ENCODE measurements around the gene GRK3.
"Not testable (repeated sequence)": the region's sequence is repeated elsewhere in the genome, so short reads cannot be mapped to it uniquely, and the experiment has no call there.

The GRK3 gene

GRCh38 chr22:25569361-25569760 lies 4.9 kb downstream of the GRK3 start:
- no peak for DNase-seq (ENCODE audit: extremely low spot score)
- ChIA-PET POLR2A (no interaction called here), CTCF (interaction anchor here (0.6 kb wide), 1 partner anchor 108 kb away, joined by 3 read pairs; no protein-coding TSS in a partner anchor)
- no peak for TF ChIP-seq L3MBTL2 (conservative IDR thresholded peaks at IDR 0.05)

GRCh38 chr22:25569983-25570382 lies 5.5 kb downstream of the GRK3 start:
- CTCF ChIA-PET: interaction anchor here (0.7 kb wide), 1 partner anchor 1011 kb away, joined by 4 read pairs; no protein-coding TSS in a partner anchor
- DNase-seq (ENCODE audit: extremely low spot score): no peak
- TF ChIP-seq FOXK2 (IDR thresholded peaks at IDR 0.05) (no peak), ZNF384 (IDR thresholded peaks at IDR 0.05) (no peak)
- POLR2A ChIA-PET: no interaction called here

DNA sequence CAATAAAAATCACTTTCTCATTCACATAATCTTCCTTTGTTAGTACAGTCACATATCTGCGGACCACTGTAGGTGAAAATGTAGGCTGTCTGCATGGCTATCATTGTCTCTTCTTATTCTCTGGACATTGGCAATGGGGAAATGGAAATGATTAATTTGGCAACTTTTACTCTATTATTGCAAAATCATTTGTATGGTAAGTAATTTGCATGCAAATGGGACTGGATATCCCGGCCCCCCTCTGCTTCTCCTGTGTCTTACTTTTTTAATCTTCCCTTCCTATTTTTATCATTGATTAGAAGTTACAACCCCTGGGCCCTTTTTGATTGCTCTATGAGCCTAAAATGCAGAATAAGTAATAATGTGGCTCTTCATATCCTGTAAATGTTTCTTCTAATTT lies 6.0 kb downstream of the GRK3 start:
- ChIA-PET CTCF (interaction anchor here (0.7 to 0.8 kb wide), 2 partner anchors 142 to 1010 kb away, joined by 3 to 4 read pairs; no protein-coding TSS in a partner anchor), POLR2A (no interaction called here)
- TF ChIP-seq FOXK2 (IDR thresholded peaks at IDR 0.05) (no peak), BHLHE40 (IDR thresholded peaks at IDR 0.05; ENCODE audit: borderline replicate concordance) (no peak)
- no peak for DNase-seq (ENCODE audit: extremely low spot score)

GRCh38 chr22:25571969-25572707 lies 7.7 kb downstream of the GRK3 start:
- DNase-seq (ENCODE audit: extremely low spot score); CTCF ChIA-PET; POLR2A ChIA-PET: not testable (repeated sequence)

- TF ChIP-seq TARDBP (IDR thresholded peaks at IDR 0.05): no peak
- TF ChIP-seq L3MBTL2 (conservative IDR thresholded peaks at IDR 0.05): no peak
- TF ChIP-seq, protein P1, sequence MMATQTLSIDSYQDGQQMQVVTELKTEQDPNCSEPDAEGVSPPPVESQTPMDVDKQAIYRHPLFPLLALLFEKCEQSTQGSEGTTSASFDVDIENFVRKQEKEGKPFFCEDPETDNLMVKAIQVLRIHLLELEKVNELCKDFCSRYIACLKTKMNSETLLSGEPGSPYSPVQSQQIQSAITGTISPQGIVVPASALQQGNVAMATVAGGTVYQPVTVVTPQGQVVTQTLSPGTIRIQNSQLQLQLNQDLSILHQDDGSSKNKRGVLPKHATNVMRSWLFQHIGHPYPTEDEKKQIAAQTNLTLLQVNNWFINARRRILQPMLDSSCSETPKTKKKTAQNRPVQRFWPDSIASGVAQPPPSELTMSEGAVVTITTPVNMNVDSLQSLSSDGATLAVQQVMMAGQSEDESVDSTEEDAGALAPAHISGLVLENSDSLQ (IDR thresholded peaks at IDR 0.05): no peak
- no peak for TF ChIP-seq ZNF384 (IDR thresholded peaks at IDR 0.05)
- TF ChIP-seq BHLHE40 (IDR thresholded peaks at IDR 0.05; ENCODE audit: borderline replicate concordance): no peak
- TF ChIP-seq CTBP1 (IDR thresholded peaks at IDR 0.05; ENCODE audit: borderline replicate concordance): no peak
- no peak for TF ChIP-seq HDGF (IDR thresholded peaks at IDR 0.05; ENCODE audit: borderline replicate concordance)
- TF ChIP-seq SUZ12 (IDR thresholded peaks at IDR 0.05): no peak
- TF ChIP-seq SP1 (IDR thresholded peaks at IDR 0.05): no peak
- no peak for TF ChIP-seq LEF1 (IDR thresholded peaks at IDR 0.05; ENCODE audit: borderline replicate concordance)
- no peak for TF ChIP-seq FOXA1 (IDR thresholded peaks at IDR 0.05)
- CTCF ChIA-PET: no interaction called here
- DNase-seq (ENCODE audit: extremely low spot score): no peak
- POLR2A ChIA-PET: no interaction called here
Observed at GRCh38 chr22:25572708-25573171, 8.3 kb downstream of the GRK3 start.

GRCh38 chr22:25573841-25574240 lies 9.4 kb downstream of the GRK3 start:
- POLR2A ChIA-PET: no interaction called here
- CTCF ChIA-PET: no interaction called here

GRCh38 chr22:25574736-25575135 lies 10.3 kb downstream of the GRK3 start:
- CTCF ChIA-PET: interaction anchor here (0.8 kb wide), 1 partner anchor 31 kb away, joined by 3 read pairs; no protein-coding TSS in a partner anchor
- POLR2A ChIA-PET: no interaction called here
- no peak for DNase-seq (ENCODE audit: extremely low spot score)
- TF ChIP-seq, protein P1 (IDR thresholded peaks at IDR 0.05): no peak
- TF ChIP-seq HDGF (IDR thresholded peaks at IDR 0.05; ENCODE audit: borderline replicate concordance): no peak
- TF ChIP-seq BHLHE40 (IDR thresholded peaks at IDR 0.05; ENCODE audit: borderline replicate concordance): no peak
- TF ChIP-seq L3MBTL2 (conservative IDR thresholded peaks at IDR 0.05): no peak
- no peak for TF ChIP-seq CTBP1 (IDR thresholded peaks at IDR 0.05; ENCODE audit: borderline replicate concordance)
- no peak for TF ChIP-seq SP1 (IDR thresholded peaks at IDR 0.05)
- no peak for TF ChIP-seq ZNF384 (IDR thresholded peaks at IDR 0.05)
- TF ChIP-seq TARDBP (IDR thresholded peaks at IDR 0.05): no peak
- TF ChIP-seq LEF1 (IDR thresholded peaks at IDR 0.05; ENCODE audit: borderline replicate concordance): no peak
- TF ChIP-seq ARNT (IDR thresholded peaks at IDR 0.05): no peak
- no peak for TF ChIP-seq FOXM1 (IDR thresholded peaks at IDR 0.05; ENCODE audit: borderline replicate concordance)
- no peak for TF ChIP-seq SUZ12 (IDR thresholded peaks at IDR 0.05)
- TF ChIP-seq FOXK2 (IDR thresholded peaks at IDR 0.05): no peak
- TF ChIP-seq NFRKB (IDR thresholded peaks at IDR 0.05): no peak
- no peak for TF ChIP-seq FOXA1 (IDR thresholded peaks at IDR 0.05)
- TF ChIP-seq ELF4 (IDR thresholded peaks at IDR 0.05): no peak

More at GRCh38 chr22:25573841-25574240, 9.4 kb downstream of the GRK3 start:
- no peak for TF ChIP-seq SUZ12 (IDR thresholded peaks at IDR 0.05)
- TF ChIP-seq, protein P1 (IDR thresholded peaks at IDR 0.05): no peak
- no peak for DNase-seq (ENCODE audit: extremely low spot score)

DNA sequence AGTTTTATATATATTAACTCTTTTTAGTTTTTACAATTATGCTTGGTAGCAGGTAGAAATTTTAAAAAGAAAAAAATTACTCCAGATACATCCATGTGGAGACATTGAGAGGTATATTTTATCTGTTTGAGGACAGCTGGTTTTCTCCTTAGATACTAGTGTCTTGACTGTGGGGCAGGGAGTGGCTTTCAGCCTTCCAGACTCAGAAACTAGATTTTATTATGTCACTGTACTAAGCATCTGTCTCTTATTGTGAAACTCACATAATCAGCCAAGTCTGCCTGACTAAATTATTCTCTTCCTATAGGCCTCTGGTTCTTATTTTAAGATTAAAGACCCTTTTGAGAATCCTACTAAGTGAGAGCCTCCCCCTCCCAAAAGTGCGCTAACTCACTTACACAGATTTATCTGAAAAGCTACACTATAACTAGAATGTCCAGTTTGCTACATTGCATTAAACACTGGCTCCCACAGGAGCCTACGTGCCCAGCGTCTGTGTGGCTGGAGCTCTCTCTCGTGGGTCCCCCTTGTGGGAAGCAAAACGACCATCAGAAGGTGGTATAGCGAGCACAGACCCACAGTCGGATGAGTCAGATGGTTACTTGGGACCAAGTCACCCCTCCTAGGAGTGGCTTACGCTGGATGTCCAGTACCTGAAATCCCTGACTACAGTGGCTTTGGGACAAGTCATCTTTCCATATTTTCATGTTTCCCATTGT lies 11.4 kb downstream of the GRK3 start:
- CTCF ChIA-PET: interaction anchor here (0.6 kb wide), 1 partner anchor 14 kb away, joined by 4 read pairs; no protein-coding TSS in a partner anchor
- DNase-seq (ENCODE audit: extremely low spot score); POLR2A ChIA-PET: not testable (repeated sequence)
